Esophagus squamous epithelium (tissue), 5 donors: ENCODE measurements around the gene CD59. TPM values are rescaled to one million over a fixed set of nuclear protein-coding genes. Genes with fewer than 3 reads are reported as not detected.

Experiments used
- DNase-seq: peaks from one replicate; lab custom pipeline; 2025; lab: John Stamatoyannopoulos, UW
- H3K27ac ChIP-seq, 4 donors: fragments of 200-600 bp; sonication (generic); one replicate each; pipeline ENCODE4 v1.5.1; 2016 to 2019; ENCODE audit warnings: mild to moderate bottlenecking in 1 of 4
- H3K27me3 ChIP-seq, 4 donors: fragments of 200-600 bp; sonication (generic); 1 replicate in 3 of 4; 2 replicates in 1 of 4; pipeline versions ENCODE4 v1.5.1 to v1.6.0; 2017 to 2021; ENCODE audit warnings: antibody characterized with exemption in 1 of 4
- H3K36me3 ChIP-seq, 3 donors: fragments of 200-600 bp; sonication (generic); one replicate each; pipeline ENCODE4 v1.5.1; 2016 to 2019
- H3K4me1 ChIP-seq, 3 donors: fragments of 200-600 bp; sonication (generic); one replicate each; pipeline ENCODE4 v1.5.1; 2017 to 2019
- H3K4me3 ChIP-seq, 4 donors: fragments of 200-600 bp; sonication (generic); 1 replicate in 3 of 4; 2 replicates in 1 of 4; pipeline ENCODE4 v1.5.1; 2016 to 2019; ENCODE audit warnings: mild to moderate bottlenecking in 2 of 4, moderate library complexity in 1 of 4
- H3K9me3 ChIP-seq, 3 donors: fragments of 200-600 bp; sonication (generic); one replicate each; pipeline ENCODE4 v1.5.1; 2016 to 2019
- POLR2A ChIP-seq, 4 donors: fragments of 450-650 bp; IDR thresholded peaks; one replicate each; pipeline ENCODE4 v1.6.1; 2017; ENCODE audit warnings: antibody characterized with exemption in 4 of 4, mild to moderate bottlenecking in 4 of 4, moderate library complexity in 3 of 4
- WGBS, 2 donors: methylation state at CpG; one replicate each; pipeline ENCODE4 v1.1.5; 2018; 5-methylcytosine and 5-hydroxymethylcytosine counted together
- intact Hi-C: fragments of 100-400 bp; cut with DNase I; formaldehyde crosslinking; loops from one replicate; pipeline ENCODE4 v1.15.0; 2022
- total RNA-seq, 4 donors: library from RNA; depleted of rRNA; stranded (reverse); fragments of >200 nt; gene quantifications; one replicate each; pipeline ENCODE4 v1.1.0, GENCODE V29; 2016
- TF ChIP-seq, protein P1 (sequence below), 6 experiments: fragments of 450-650 bp in 4 of 6; fragments of 200-600 bp in 2 of 6; sonication (generic) in 2 of 6; IDR thresholded peaks; one replicate each; pipeline ENCODE4 v1.5.1; 2016 to 2019; ENCODE audit warnings: antibody characterized with exemption in 6 of 6, mild to moderate bottlenecking in 4 of 6, moderate library complexity in 4 of 6
- donor health status: DM: yes; HTN: yes; CAD: no.

The CD59 gene
- total RNA-seq, 4 donors from 2014 or later = 191 to 525 (median 339) TPM

DNA sequence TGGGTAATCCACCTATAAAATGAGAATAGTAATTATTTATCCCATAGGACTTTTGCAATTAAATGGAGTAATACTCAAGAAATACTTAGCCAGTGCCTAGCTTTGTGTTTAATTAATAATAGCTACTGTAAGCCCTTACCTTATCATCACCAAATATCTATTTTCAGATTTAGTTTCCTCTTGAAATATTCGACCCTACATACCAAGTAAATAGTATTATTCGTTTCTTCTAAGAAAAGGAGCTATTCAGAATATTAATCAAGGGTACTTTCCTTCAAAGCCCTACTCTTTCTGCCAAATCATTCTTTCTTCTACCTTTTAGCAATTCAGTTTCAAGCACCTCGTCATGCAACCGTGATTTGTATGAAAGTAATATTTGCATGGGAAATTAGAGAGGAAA lies 31.4 kb upstream of the CD59 start:
- TF ChIP-seq, protein P1, sequence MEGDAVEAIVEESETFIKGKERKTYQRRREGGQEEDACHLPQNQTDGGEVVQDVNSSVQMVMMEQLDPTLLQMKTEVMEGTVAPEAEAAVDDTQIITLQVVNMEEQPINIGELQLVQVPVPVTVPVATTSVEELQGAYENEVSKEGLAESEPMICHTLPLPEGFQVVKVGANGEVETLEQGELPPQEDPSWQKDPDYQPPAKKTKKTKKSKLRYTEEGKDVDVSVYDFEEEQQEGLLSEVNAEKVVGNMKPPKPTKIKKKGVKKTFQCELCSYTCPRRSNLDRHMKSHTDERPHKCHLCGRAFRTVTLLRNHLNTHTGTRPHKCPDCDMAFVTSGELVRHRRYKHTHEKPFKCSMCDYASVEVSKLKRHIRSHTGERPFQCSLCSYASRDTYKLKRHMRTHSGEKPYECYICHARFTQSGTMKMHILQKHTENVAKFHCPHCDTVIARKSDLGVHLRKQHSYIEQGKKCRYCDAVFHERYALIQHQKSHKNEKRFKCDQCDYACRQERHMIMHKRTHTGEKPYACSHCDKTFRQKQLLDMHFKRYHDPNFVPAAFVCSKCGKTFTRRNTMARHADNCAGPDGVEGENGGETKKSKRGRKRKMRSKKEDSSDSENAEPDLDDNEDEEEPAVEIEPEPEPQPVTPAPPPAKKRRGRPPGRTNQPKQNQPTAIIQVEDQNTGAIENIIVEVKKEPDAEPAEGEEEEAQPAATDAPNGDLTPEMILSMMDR (IDR thresholded peaks at IDR 0.05) = no peak
- TF ChIP-seq POLR2A (IDR thresholded peaks at IDR 0.05) = no peak
- intact Hi-C loops = no loop called here
- Histone ChIP-seq H3K27me3 (no peaks in the 10 kb centered on the region), H3K9me3 (no peaks in the 10 kb centered on the region), H3K27ac (no peak overlapping the region), H3K36me3 (peaks cover 0 to 80% (median 8%) of the 10 kb centered on the region in 3 donors), H3K4me3 (no peak overlapping the region), H3K4me1 (peaks cover 0 to 28% (median 7%) of the 10 kb centered on the region in 3 donors)
- WGBS, 2 donors = 72 to 85% methylated on average over 4 of the region's 4 CpGs
- no peak for DNase-seq

DNA sequence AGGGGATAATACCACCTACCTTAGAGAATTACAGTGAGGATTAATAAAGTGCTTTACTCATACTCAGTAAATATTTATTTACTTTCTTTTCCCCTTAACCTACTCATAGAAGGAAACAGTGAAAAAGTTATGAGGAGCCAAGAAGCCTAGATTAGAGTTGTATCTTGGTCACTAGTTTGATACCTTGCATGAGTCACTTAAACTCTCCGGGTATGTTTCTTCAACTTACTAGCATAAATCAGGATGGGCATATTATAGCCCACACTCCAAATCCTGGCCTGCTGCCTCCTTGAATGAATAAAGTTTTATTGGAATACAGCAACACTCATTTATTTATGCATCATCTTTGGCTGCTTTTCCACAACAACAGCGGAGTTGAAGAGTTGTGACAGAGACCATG lies 29.9 kb upstream of the CD59 start:
- TF ChIP-seq, protein P1 (IDR thresholded peaks at IDR 0.05) = no peak
- no peak for TF ChIP-seq POLR2A (IDR thresholded peaks at IDR 0.05)

DNA sequence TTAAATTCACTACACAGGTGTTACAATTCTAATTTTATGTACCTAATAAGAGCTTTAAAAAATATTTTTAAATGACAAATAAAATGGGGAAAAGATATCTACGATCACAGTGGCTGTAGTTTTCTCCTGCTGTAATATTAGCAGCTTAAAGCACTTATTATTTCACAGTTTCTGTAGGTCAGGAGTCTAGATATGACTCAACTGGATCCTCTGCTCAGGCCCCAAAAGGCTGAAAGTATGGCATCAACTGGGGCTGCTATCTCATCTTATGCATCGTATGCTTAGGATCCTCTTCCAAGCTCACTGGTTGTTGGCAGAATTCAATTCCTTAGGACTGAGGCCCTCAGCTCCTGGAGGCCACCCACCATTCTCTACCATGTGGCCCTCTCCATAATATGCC lies 25.2 kb upstream of the CD59 start:
- WGBS, 2 donors = 82 to 94% methylated on average over 2 of the region's 2 CpGs
- H3K36me3 ChIP-seq = peaks cover 0 to 96% (median 3%) of the 10 kb centered on the region in 3 donors
- no peak for DNase-seq

More for the DNA sequence above, 29.9 kb upstream of the CD59 start:
- Histone ChIP-seq H3K27ac (no peak overlapping the region), H3K36me3 (peaks cover 0 to 92% (median 8%) of the 10 kb centered on the region in 3 donors), H3K4me1 (peaks cover 0 to 13% (median 0%) of the 10 kb centered on the region in 3 donors), H3K27me3 (no peaks in the 10 kb centered on the region), H3K9me3 (no peaks in the 10 kb centered on the region), H3K4me3 (no peak overlapping the region)
- DNase-seq = no peak
- WGBS, 2 donors = 77 to 82% methylated on average over 2 of the region's 2 CpGs
- intact Hi-C loops = no loop called here

DNA sequence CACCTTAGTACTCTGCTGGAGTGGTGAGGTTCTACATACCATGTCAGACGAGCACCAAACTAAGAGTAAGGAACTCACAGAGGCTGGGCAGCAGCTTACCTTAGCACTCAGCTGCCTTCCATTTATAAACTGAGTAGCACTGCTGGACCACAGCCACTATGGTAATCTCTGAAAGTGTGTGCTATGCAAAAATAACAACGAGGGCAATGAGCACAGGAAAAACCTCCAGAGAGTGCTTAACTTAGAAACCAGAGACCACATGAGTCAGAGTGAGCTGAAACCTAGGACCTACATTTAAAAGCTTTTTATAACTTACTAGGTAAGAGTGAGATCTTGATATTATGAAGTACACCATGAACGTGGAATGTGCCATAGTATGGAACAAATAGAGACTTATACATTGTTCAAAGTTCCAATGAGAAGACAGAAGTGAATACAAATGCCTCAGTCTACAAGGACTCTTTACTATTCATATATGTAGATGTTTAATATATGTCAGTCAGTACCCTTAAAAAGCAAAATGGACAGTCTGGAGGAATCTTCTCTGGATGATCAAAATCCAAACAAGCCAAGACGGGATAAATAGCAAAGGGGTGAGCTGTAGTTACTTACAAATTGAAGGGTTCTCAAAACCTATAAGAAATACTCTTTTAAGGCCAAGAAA lies 17.2 kb upstream of the CD59 start:
- Histone ChIP-seq H3K4me1 (no peaks in the 10 kb centered on the region), H3K27me3 (no peaks in the 10 kb centered on the region), H3K36me3 (peaks cover 0 to 100% (median 7%) of the 10 kb centered on the region in 3 donors), H3K9me3 (no peaks in the 10 kb centered on the region), H3K4me3 (no peak overlapping the region), H3K27ac (no peak overlapping the region)
- DNase-seq = no peak
- intact Hi-C loops = no loop called here
- 32 to 50% methylated on average over 4 of the region's 4 CpGs for WGBS, 2 donors
- no peak for TF ChIP-seq POLR2A (IDR thresholded peaks at IDR 0.05)
- TF ChIP-seq, protein P1 (IDR thresholded peaks at IDR 0.05) = no peak

More for the DNA sequence above, 25.2 kb upstream of the CD59 start:
- H3K27me3 ChIP-seq = no peaks in the 10 kb centered on the region
- H3K9me3 ChIP-seq = no peaks in the 10 kb centered on the region
- intact Hi-C loops = no loop called here
- H3K4me1 ChIP-seq = no peaks in the 10 kb centered on the region
- TF ChIP-seq POLR2A (IDR thresholded peaks at IDR 0.05) = no peak
- TF ChIP-seq, protein P1 (IDR thresholded peaks at IDR 0.05) = no peak
- H3K27ac ChIP-seq = no peak overlapping the region
- H3K4me3 ChIP-seq = no peak overlapping the region

DNA sequence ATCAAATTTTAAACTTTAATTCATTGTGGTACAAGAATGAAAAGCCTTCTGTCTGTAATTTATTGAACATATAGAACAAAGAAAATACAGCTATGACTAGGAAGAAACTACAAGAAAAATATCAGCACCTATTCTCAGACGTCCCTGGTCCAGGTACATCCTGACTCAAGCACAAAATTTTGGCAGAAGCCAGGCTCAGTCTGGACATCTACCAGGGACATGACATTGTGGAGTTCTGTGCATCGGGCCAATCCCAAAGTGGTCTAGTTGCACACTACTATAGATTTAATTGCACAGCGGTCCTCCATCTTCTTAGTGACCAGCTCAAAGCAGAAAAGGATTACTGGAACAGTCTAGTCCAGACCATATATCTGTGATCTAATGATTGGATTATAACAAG lies 15.7 kb upstream of the CD59 start:
- H3K4me1 ChIP-seq = peaks cover 0 to 5% (median 0%) of the 10 kb centered on the region in 3 donors
- WGBS, 2 donors = 77 to 85% methylated on average over 3 of the region's 3 CpGs
- intact Hi-C loops = no loop called here
- no peak overlapping the region for H3K27ac ChIP-seq
- DNase-seq = no peak
- H3K36me3 ChIP-seq = peaks cover 0 to 93% (median 7%) of the 10 kb centered on the region in 3 donors
- no peak overlapping the region for H3K4me3 ChIP-seq
- TF ChIP-seq POLR2A (IDR thresholded peaks at IDR 0.05) = no peak
- TF ChIP-seq, protein P1 (IDR thresholded peaks at IDR 0.05) = no peak
- H3K27me3 ChIP-seq = no peaks in the 10 kb centered on the region
- H3K9me3 ChIP-seq = no peaks in the 10 kb centered on the region
